IMR-90 (cell line): ENCODE measurements around the gene CELA2B. TPM values are rescaled to one million over a fixed set of nuclear protein-coding genes. Genes with fewer than 3 reads are reported as not detected.
"Not testable (repeated sequence)": the region's sequence is repeated elsewhere in the genome, so short reads cannot be mapped to it uniquely, and the experiment has no call there.

Experiments
- ATAC-seq: fragments of 200-7000 bp; cut with Tn5 transposase; 2 replicates; pipeline ENCODE4 v1.9.1; 2020; ENCODE audit warnings: low read depth, mild to moderate bottlenecking, moderate library complexity
- BruUV-seq: library from RNA; stranded (reverse); fragments of 400-500 nt; replicated peaks from 2 replicates; lab custom pipeline; 2021; lab: Mats Ljungman, UMichigan
- CTCF ChIA-PET: fragments of 300-600 bp; formaldehyde crosslinking; extraction: SDS; loops from one replicate; lab custom pipeline; 2021; ENCODE audit warnings: antibody characterized with exemption; lab: Yijun Ruan, JAX
- POLR2A ChIA-PET: fragments of 300-600 bp; sonication (Branson Sonifier 250); formaldehyde crosslinking; loops from one replicate; lab custom pipeline; 2022; ENCODE audit warnings: antibody characterized with exemption; ENCODE audit not compliant: unreplicated experiment; lab: Charles Lee
- DNase-seq: peaks from one replicate; pipeline ENCODE4 v3.0.0; 2013
- H2AFZ ChIP-seq: replicated peaks from 2 replicates; pipeline ENCODE3; 2013; ENCODE audit warnings: low read length, mild to moderate bottlenecking; ENCODE audit not compliant: poor library complexity
- H2AK5ac ChIP-seq: 2 replicates; pipeline ENCODE4 v1.6.1; 2013; ENCODE audit warnings: low read depth, low read length, inconsistent platforms
- H2AK9ac ChIP-seq: replicated peaks from 2 replicates; pipeline ENCODE3; 2013; ENCODE audit warnings: mild to moderate bottlenecking, low read depth, low read length, moderate library complexity; ENCODE audit not compliant: poor library complexity
- H2BK120ac ChIP-seq: 2 replicates; pipeline ENCODE4 v1.6.1; 2013; ENCODE audit warnings: low read depth, low read length, inconsistent platforms
- H2BK15ac ChIP-seq: 3 replicates; pipeline ENCODE4 v1.6.1; 2013; ENCODE audit warnings: low read depth, low read length, inconsistent platforms
- H2BK20ac ChIP-seq: 2 replicates; pipeline ENCODE4 v1.6.1; 2013; ENCODE audit warnings: low read depth, mild to moderate bottlenecking, inconsistent platforms, low read length, moderate library complexity
- H2BK5ac ChIP-seq: 2 replicates; pipeline ENCODE4 v1.6.1; 2013; ENCODE audit warnings: mild to moderate bottlenecking, low read depth, low read length, inconsistent platforms; ENCODE audit not compliant: poor library complexity, severe bottlenecking
- H3K14ac ChIP-seq: replicated peaks from 2 replicates; pipeline ENCODE4 v1.6.1; 2013; ENCODE audit warnings: low read depth, low read length, inconsistent platforms
- H3K18ac ChIP-seq: 2 replicates; pipeline ENCODE4 v1.6.1; 2013; ENCODE audit warnings: low read depth, low read length, control low read depth
- H3K23ac ChIP-seq: 2 replicates; pipeline ENCODE4 v1.6.1; 2013; ENCODE audit warnings: low read depth, low read length, inconsistent platforms
- H3K27ac ChIP-seq: 2 replicates; pipeline ENCODE4 v1.5.1; 2013; ENCODE audit warnings: mild to moderate bottlenecking, control low read depth, low read length; ENCODE audit not compliant: insufficient read depth
- H3K27me3 ChIP-seq: 2 replicates; pipeline ENCODE4 v1.6.1; 2013; ENCODE audit warnings: low read length; ENCODE audit not compliant: control insufficient read depth, insufficient read depth
- H3K36me3 ChIP-seq: 2 replicates; pipeline ENCODE4 v1.6.1; 2013; ENCODE audit warnings: low read length, mixed read lengths; ENCODE audit not compliant: control insufficient read depth, insufficient read depth
- H3K4ac ChIP-seq: 2 replicates; pipeline ENCODE4 v1.6.1; 2013; ENCODE audit warnings: low read depth, low read length, inconsistent platforms
- H3K4me1 ChIP-seq: 2 replicates; pipeline ENCODE4 v1.6.1; 2013; ENCODE audit warnings: low read length, mixed read lengths; ENCODE audit not compliant: control insufficient read depth, insufficient read depth
- H3K4me2 ChIP-seq: 2 replicates; pipeline ENCODE4 v1.6.1; 2013; ENCODE audit warnings: low read depth, mild to moderate bottlenecking, control low read depth, low read length, moderate library complexity
- H3K4me3 ChIP-seq: 2 replicates; pipeline ENCODE4 v1.5.1; 2013; ENCODE audit warnings: low read depth, mild to moderate bottlenecking, control low read depth, low read length, moderate library complexity; ENCODE audit not compliant: insufficient read depth
- H3K56ac ChIP-seq: 2 replicates; pipeline ENCODE4 v1.6.1; 2013; ENCODE audit warnings: low read length, inconsistent platforms; ENCODE audit not compliant: insufficient read depth; ENCODE audit errors: extremely low read depth
- H3K79me1 ChIP-seq, 2 experiments: 2 replicates each; pipeline ENCODE4 v1.6.1; 2013; ENCODE audit warnings: low read length in 2 of 2, inconsistent platforms in 1 of 2, low read depth in 1 of 2
- H3K9ac ChIP-seq: 2 replicates; pipeline ENCODE4 v1.6.1; 2013; ENCODE audit warnings: low read depth, low read length, control low read depth
- H3K9me1 ChIP-seq: 2 replicates; pipeline ENCODE4 v1.6.1; 2013; ENCODE audit warnings: low read length, inconsistent platforms; ENCODE audit not compliant: insufficient read depth
- H3K9me3 ChIP-seq: 2 replicates; pipeline ENCODE4 v1.6.1; 2013; ENCODE audit warnings: low read length; ENCODE audit not compliant: control insufficient read depth, insufficient read depth
- H4K20me1 ChIP-seq: 2 replicates; pipeline ENCODE4 v1.6.1; 2013; ENCODE audit warnings: low read length, inconsistent platforms; ENCODE audit not compliant: insufficient read depth
- H4K5ac ChIP-seq: 2 replicates; pipeline ENCODE4 v1.6.1; 2013; ENCODE audit warnings: mild to moderate bottlenecking, low read depth, low read length, control low read depth
- H4K8ac ChIP-seq, 2 experiments: 2 replicates each; pipeline ENCODE4 v1.6.1; 2013; ENCODE audit warnings: low read depth in 2 of 2, low read length in 2 of 2, control low read depth in 1 of 2, inconsistent platforms in 1 of 2
- H4K91ac ChIP-seq: 2 replicates; pipeline ENCODE4 v1.6.1; 2013; ENCODE audit warnings: low read depth, low read length, inconsistent platforms; ENCODE audit not compliant: insufficient read depth
- WGBS, 2 experiments: methylation state at CpG; one replicate each; pipeline versions ENCODE4 v1.1.5 to v1.1.7; 2013; ENCODE audit warnings: missing lambda C conversion rate in 2 of 2; ENCODE audit not compliant: insufficient read length in 1 of 2; ENCODE audit errors: extremely low coverage in 2 of 2; 5-methylcytosine and 5-hydroxymethylcytosine counted together
- dilution Hi-C: fragments of 300-500 bp; cut with HindIII; formaldehyde crosslinking; loops from one replicate; pipeline ENCODE4 v1.14.3; 2018; ENCODE audit warnings: low sequenced_read_pairs; ENCODE audit not compliant: unreplicated experiment
- in situ Hi-C: fragments of 300-500 bp; cut with MboI; formaldehyde crosslinking; loops from 3 replicates; pipeline ENCODE4 v1.14.3; 2019; ENCODE audit warnings: low sequenced_read_pairs, inconsistent platforms, mixed read lengths
- intact Hi-C: fragments of 100-400 bp; cut with micrococcal nuclease; formaldehyde crosslinking; loops from 2 replicates; pipeline ENCODE4 v1.10.0; 2022
- polyA plus RNA-seq, 3 experiments: library from polyadenylated mRNA; depleted of rRNA; stranded (reverse); fragments of >200 nt; gene quantifications; 2 replicates each; pipeline ENCODE4 v1.2.3, GENCODE V29; 2012; ENCODE audit warnings: low replicate concordance in 1 of 3
- total RNA-seq: library from RNA; depleted of rRNA; stranded (reverse); fragments of >200 nt; gene quantifications from 2 replicates; pipeline ENCODE4 v1.2.3, GENCODE V29; 2012

Gene CELA2B
- total and polyA plus RNA-seq, 2 of the 4 experiments (the other 2 are of a cell fraction): not detected

DNA sequence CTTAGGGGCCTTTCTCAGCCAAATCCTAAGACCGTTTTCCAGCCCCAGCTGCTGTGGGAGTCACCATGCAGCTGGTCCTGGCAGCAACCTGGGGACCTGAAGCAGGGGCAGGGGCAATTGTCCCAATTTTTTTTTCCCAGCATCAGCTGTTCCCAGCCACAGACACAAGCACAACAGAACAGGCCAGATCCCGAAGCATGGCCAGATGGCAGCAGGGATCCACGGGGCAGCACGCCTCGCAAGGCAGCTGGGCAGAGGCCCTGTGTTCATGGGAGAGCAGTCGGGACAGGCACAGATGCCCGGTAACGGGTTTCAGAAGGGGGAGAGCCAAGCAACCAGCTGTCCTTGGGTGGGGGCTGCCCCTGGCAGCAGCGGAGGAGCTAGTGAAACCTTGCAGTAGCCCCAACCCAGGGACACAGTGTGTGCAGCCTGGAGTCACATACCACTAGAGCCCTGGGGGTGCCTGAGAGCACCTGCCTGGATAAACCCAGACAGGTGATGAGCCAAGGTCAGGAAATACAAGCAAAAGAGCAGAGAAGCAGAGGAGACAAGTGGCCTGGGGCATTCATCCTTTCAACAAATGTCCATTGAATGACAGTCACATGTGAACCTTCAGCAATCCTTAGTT is 6.0 kb upstream of the CELA2B start:
- H3K23ac ChIP-seq, H2AK5ac ChIP-seq, H4K5ac ChIP-seq, H3K9me1 ChIP-seq, H3K9me3 ChIP-seq, intact Hi-C loops, H3K9ac ChIP-seq, H3K4me1 ChIP-seq, dilution Hi-C loops, H3K56ac ChIP-seq, H3K14ac ChIP-seq, DNase-seq, CTCF ChIA-PET, H3K4me3 ChIP-seq, H2BK20ac ChIP-seq, H3K18ac ChIP-seq, H3K79me1 ChIP-seq, POLR2A ChIA-PET, H2BK120ac ChIP-seq, ATAC-seq, H3K27me3 ChIP-seq, H3K4ac ChIP-seq, H4K91ac ChIP-seq, in situ Hi-C loops, H2BK15ac ChIP-seq, H4K8ac ChIP-seq, H2BK5ac ChIP-seq, H4K20me1 ChIP-seq, H3K4me2 ChIP-seq, BruUV-seq, H2AK9ac ChIP-seq, H3K27ac ChIP-seq, H3K36me3 ChIP-seq, H2AFZ ChIP-seq: not testable (repeated sequence)
- WGBS, 2 experiments: 33% methylated on average over 1 of the region's 9 CpGs; no CpG with 5 or more reads in 1 of the 2 experiments

DNA sequence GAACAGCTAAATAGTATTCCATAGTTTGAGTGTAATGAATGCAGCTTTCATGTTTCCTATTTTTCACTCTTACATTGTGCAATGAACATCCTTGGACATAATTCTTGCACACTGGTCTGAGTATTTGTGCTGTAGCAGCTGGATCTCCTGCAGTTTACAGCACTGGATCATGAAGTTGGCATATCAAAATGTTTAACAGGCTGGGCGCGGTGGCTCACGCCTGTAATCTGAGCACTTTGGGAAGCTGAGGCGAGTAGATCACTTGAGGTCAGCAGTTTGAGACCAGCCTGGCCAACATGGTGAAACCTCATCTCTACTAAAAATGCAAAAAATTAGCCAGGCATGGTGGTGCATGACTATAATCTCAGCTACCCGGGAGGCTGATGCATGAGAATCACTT is 4.8 kb upstream of the CELA2B start:
- dilution Hi-C loops, H3K9me1 ChIP-seq: not testable (repeated sequence)
- 83% methylated on average over 1 of the region's 5 CpGs; no CpG with 5 or more reads in 1 of the 2 experiments for WGBS, 2 experiments

More for the DNA sequence above, 4.8 kb upstream of the CELA2B start:
- H2BK20ac ChIP-seq, H3K9me3 ChIP-seq, H2AFZ ChIP-seq, H3K27ac ChIP-seq, H3K4me3 ChIP-seq, H3K36me3 ChIP-seq, H3K14ac ChIP-seq, CTCF ChIA-PET, H3K23ac ChIP-seq, POLR2A ChIA-PET, H2AK5ac ChIP-seq, H3K9ac ChIP-seq, H3K27me3 ChIP-seq, H2BK120ac ChIP-seq, H2BK5ac ChIP-seq, H3K56ac ChIP-seq, in situ Hi-C loops, DNase-seq, H2AK9ac ChIP-seq, H3K4ac ChIP-seq, BruUV-seq, H4K5ac ChIP-seq, H3K79me1 ChIP-seq, H4K8ac ChIP-seq, H3K4me1 ChIP-seq, ATAC-seq, H4K91ac ChIP-seq, H2BK15ac ChIP-seq, H4K20me1 ChIP-seq, H3K18ac ChIP-seq, H3K4me2 ChIP-seq, intact Hi-C loops: not testable (repeated sequence)
